Kidney epithelial cell (primary cell): Measurements from ENCODE around the gene LTBP2. TPM values are rescaled to one million over a fixed set of nuclear protein-coding genes. Genes with fewer than 3 reads are reported as not detected.

Experiments used
- DNase-seq: peaks from one replicate; pipeline ENCODE4 v3.0.0-alpha.2; 2010; ENCODE audit warnings: low read depth
- H3K27me3 ChIP-seq: 2 replicates; pipeline ENCODE4 v1.6.0; 2011; ENCODE audit warnings: low read length; ENCODE audit not compliant: control insufficient read depth, insufficient read depth
- H3K36me3 ChIP-seq: 2 replicates; pipeline ENCODE4 v1.5.1; 2011; ENCODE audit warnings: low read length; ENCODE audit not compliant: control insufficient read depth, insufficient read depth
- H3K4me3 ChIP-seq: 2 replicates; pipeline ENCODE4 v1.5.1; 2011; ENCODE audit warnings: low read depth, mild to moderate bottlenecking, control low read depth, low read length
- total RNA-seq: library from RNA; depleted of rRNA; stranded (reverse); fragments of >200 nt; gene quantifications from 2 replicates; pipeline ENCODE4 v1.2.3, GENCODE V29; 2015
- TF ChIP-seq, protein P1 (sequence below): IDR thresholded peaks from 2 replicates; pipeline ENCODE4 v1.5.1; 2011; ENCODE audit warnings: mild to moderate bottlenecking, moderate library complexity, low read length, control low read depth, inconsistent platforms; ENCODE audit not compliant: insufficient read depth, poor library complexity, severe bottlenecking

LTBP2 gene
- total RNA-seq, 1 donor from 2014 or later, result 69.5 TPM

GRCh38 chr14:74510959-74511409, 101.1 kb downstream of the LTBP2 start:
- H3K36me3 ChIP-seq, result no peaks in the 10 kb centered on the region
- no peak overlapping the region for H3K4me3 ChIP-seq
- TF ChIP-seq, protein P1, sequence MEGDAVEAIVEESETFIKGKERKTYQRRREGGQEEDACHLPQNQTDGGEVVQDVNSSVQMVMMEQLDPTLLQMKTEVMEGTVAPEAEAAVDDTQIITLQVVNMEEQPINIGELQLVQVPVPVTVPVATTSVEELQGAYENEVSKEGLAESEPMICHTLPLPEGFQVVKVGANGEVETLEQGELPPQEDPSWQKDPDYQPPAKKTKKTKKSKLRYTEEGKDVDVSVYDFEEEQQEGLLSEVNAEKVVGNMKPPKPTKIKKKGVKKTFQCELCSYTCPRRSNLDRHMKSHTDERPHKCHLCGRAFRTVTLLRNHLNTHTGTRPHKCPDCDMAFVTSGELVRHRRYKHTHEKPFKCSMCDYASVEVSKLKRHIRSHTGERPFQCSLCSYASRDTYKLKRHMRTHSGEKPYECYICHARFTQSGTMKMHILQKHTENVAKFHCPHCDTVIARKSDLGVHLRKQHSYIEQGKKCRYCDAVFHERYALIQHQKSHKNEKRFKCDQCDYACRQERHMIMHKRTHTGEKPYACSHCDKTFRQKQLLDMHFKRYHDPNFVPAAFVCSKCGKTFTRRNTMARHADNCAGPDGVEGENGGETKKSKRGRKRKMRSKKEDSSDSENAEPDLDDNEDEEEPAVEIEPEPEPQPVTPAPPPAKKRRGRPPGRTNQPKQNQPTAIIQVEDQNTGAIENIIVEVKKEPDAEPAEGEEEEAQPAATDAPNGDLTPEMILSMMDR, result no peak
- DNase-seq, result no peak
- no peaks in the 10 kb centered on the region for H3K27me3 ChIP-seq

GRCh38 chr14:74510223-74510931, 101.7 kb downstream of the LTBP2 start:
- Histone ChIP-seq H3K27me3 (no peaks in the 10 kb centered on the region), H3K36me3 (no peaks in the 10 kb centered on the region), H3K4me3 (no peak overlapping the region)
- TF ChIP-seq, protein P1, result no peak
- no peak for DNase-seq

- TF ChIP-seq, protein P1, result no peak
- H3K27me3 ChIP-seq, result no peaks in the 10 kb centered on the region
- DNase-seq, result no peak
- no peaks in the 10 kb centered on the region for H3K36me3 ChIP-seq
- H3K4me3 ChIP-seq, result no peak overlapping the region
These were observed 102.3 kb downstream of the LTBP2 start for GRCh38 chr14:74509587-74510222.

GRCh38 chr14:74508844-74509428, 103.1 kb downstream of the LTBP2 start:
- Histone ChIP-seq H3K27me3 (no peaks in the 10 kb centered on the region), H3K4me3 (no peak overlapping the region), H3K36me3 (no peaks in the 10 kb centered on the region)
- TF ChIP-seq, protein P1, result no peak
- no peak for DNase-seq

- no peaks in the 10 kb centered on the region for H3K36me3 ChIP-seq
- H3K27me3 ChIP-seq, result no peaks in the 10 kb centered on the region
- TF ChIP-seq, protein P1, result peak; percentile 58
- H3K4me3 ChIP-seq, result no peak overlapping the region
- DNase-seq, result no peak
These were observed 103.7 kb downstream of the LTBP2 start for GRCh38 chr14:74508292-74508731.
